D721Med (cell line): ENCODE results near the gene CDH23.

Source experiments
- DNase-seq: peaks from one replicate; pipeline ENCODE4 v3.0.0; 2011; ENCODE audit warnings: low spot score; ENCODE audit not compliant: insufficient read length
- FAIRE-seq: peaks from 2 replicates; lab custom pipeline; 2011; peaks lifted over from hg19 to GRCh38; lab: Jason Lieb, UNC
- CTCF ChIP-seq: IDR thresholded peaks from 2 replicates; pipeline ENCODE4 v1.5.1; 2012; ENCODE audit warnings: mild to moderate bottlenecking, control low read depth; ENCODE audit not compliant: insufficient read depth; ENCODE audit errors: missing control alignments

CDH23 gene

GRCh38 chr10:71549766-71550533 lies 153.2 kb downstream of the CDH23 start:
- DNase-seq (no peak), FAIRE-seq (no peak)
- TF ChIP-seq CTCF = no peak

- FAIRE-seq = no peak
- TF ChIP-seq CTCF = no peak
- DNase-seq = no peak
These were observed 153.9 kb downstream of the CDH23 start for GRCh38 chr10:71550628-71551027.

- no peak for FAIRE-seq
- TF ChIP-seq CTCF = no peak
- DNase-seq = no peak
These were observed 155.2 kb downstream of the CDH23 start for GRCh38 chr10:71551970-71552369.

- DNase-seq (no peak), FAIRE-seq (no peak)
- TF ChIP-seq CTCF = no peak
These were observed 156.7 kb downstream of the CDH23 start for GRCh38 chr10:71553432-71553831.

GRCh38 chr10:71554671-71555070 lies 158.0 kb downstream of the CDH23 start:
- no peak for TF ChIP-seq CTCF
- DNase-seq (no peak), FAIRE-seq (no peak)

GRCh38 chr10:71555087-71555723 lies 158.5 kb downstream of the CDH23 start:
- TF ChIP-seq CTCF = no peak
- FAIRE-seq (no peak), DNase-seq (no peak)

GRCh38 chr10:71555724-71556119 lies 159.0 kb downstream of the CDH23 start:
- DNase-seq (no peak), FAIRE-seq (no peak)
- no peak for TF ChIP-seq CTCF
